Measurements from ENCODE around the gene GFER.

DNA sequence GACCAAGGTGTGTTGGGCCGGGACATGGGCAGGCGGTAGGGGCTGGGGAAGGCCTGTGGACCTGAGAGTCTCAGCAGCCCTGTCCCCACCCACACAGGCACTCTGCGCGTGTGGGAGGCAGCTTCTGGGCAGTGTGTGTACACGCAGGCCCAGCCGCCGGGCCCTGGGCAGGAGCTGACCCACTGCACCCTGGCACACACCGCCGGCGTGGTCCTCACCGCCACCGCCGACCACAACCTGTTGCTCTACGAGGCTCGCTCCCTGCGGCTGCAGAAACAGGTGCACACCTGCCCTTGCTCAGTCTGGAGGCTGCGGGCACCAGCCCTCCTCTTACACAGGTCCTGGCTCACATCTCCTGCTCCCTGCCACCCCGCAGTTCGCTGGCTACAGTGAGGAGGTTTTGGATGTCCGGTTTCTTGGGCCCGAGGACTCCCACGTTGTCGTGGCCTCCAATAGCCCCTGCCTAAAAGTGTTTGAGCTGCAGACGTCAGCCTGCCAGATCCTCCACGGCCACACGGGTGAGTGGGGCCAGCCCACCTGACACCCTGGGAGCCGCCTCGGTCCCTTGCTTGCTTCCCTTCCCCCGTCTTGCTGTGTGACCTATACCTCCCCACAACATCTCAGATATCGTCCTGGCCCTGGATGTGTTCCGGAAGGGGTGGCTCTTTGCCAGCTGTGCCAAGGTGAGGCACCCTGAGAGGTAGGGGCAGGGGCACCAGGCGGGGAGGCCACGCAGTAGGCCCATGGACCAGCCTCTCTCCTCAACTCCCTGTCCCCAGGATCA, 8.4 kb upstream of the GFER start:
- no peak for TF ChIP-seq EZH2phosphoT487 (IDR thresholded peaks at IDR 0.05; ENCODE audit: insufficient read depth, low read depth)
- no peak for TF ChIP-seq EZH2 (IDR thresholded peaks at IDR 0.05; ENCODE audit: insufficient read depth, poor library complexity, severe bottlenecking)
